ENCODE data around the gene KIF23.

The KIF23 gene

DNA sequence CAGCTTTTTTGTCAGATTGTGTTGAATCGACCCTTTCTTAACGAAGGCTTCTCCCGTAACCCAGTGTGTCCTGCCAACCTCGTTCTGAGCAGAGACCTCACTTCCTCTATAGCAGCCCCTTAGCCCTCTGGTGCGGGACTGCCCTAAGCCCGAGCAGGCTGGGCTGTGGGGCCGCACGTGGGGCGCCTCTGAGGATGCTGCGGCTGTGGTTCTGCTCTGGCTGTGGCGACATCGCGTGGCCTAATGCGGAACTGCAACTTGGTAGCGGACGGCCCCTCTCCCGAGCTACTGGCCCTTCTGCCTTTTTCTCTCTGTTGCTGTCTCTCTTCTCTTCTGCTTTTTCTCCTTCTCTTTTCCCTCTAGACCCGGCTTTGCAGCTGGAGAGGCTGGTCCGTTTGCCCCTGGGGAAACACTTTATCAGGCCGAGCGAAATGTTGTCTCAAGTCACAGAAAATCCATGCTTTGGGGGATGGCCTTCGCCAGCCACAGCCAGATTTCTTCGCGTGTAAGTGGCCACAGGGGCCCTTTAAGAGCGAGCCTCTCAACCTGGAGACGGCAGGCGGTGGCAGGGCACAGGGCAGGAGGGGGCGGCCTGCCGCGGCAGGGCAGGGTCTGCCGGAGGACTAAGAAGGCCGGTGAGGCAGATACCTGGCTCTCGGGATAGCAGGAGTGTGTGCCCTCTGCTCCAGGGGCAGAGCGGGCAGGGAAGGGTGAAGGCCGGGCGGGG lies 19.4 kb upstream of the KIF23 start:
- peak; percentile 81 for DNase-seq (ENCODE audit: low spot score)

DNA sequence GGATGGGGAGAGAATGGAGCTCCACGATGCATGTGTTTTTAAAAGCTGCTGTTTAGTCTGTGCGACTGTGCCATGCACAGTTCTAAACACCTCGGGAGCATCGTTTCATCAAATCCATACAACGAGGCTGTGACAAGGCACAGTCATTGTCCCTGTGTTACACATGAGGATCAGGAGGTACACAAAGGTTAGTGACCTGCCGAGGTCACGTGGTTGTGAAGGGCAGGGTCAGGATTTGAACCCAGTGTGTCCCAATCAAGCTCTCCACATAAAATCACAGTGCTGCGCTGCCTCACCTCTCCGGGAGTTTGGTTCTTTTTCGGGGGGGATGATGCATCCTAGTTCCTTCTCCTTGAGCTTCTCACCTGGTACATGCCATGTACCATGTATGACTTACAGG lies 18.7 kb upstream of the KIF23 start:
- DNase-seq (ENCODE audit: low spot score), result no peak

DNA sequence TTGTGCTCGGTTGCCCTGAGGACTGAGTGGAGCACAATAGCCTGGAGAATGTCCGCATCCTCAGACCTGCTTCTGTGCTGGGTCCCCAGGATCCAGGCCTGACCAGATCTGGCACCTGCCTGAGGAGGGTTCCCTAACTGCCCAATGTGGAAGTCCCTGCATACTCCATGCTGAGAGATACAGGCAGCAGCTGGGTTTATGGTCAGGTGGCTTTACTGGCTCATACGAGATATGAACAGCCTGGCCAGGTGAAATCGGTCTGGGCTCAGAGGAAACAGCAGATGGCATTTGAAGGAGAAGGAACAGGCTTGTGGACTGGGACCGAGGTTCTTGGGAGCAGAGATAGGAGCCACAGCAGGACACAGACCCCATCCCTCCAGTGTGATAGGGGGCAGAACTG lies 18.2 kb upstream of the KIF23 start:
- DNase-seq (ENCODE audit: low spot score), result no peak

DNA sequence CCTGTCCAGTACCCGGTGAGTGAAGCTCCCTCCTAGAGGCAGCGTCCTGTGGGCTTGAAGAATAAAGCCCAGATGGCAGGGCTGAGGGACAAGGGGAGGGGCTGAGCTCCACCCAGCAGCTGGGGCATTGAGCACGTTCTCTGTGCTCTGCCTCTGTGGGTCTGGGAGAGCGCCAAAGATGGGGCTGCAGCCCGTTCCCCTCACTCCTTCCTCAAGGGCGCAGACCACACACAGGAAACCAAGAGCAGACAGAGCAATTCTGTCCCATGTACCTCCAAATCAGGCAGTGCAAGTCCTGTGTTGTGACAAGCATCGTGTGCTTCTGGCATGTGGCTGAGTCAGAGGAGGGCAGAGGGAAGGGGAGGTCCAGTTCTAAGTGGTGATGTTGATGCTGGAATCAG lies 15.7 kb upstream of the KIF23 start:
- no peak for DNase-seq (ENCODE audit: low spot score)

DNA sequence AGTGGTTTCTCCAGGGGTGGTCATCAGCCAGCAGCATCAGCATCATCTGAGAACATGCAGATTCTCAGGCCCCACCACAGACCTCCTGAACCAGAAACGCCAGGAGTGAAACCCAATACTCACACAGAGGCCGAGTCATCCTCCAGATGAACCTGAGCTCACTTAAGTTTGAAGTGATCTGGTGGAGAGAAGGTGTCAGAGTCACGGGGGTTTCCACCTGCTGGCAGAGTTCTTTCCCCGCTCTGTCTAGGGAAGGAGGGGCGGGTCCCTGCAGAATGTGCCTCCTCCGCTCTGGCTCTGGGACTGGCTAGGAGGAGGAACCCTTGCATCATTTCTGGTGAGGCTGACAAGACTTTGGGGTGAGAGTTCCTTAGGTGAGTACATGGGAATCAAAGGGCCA lies 13.3 kb upstream of the KIF23 start:
- no peak for DNase-seq (ENCODE audit: low spot score)

DNA sequence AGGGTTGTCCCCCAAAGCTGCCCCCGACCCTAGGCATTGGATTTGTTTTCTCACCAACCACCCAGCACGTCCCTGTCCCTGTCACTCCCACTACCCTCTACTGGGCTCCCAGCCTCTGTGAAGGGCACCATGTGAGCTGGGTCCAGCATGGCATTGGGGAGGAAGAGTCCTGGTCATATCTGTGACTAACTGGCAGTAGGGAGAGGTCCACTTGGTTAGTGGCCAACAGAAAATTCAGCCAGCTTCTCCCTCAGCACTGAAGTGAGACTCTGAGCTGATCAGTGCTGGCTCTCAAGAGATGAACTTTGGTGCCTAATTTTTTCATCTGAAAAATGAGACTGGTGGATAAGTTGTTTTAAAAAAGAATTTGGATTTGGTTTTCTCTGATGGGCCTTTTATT lies 11.3 kb upstream of the KIF23 start:
- no peak for DNase-seq (ENCODE audit: low spot score)

DNA sequence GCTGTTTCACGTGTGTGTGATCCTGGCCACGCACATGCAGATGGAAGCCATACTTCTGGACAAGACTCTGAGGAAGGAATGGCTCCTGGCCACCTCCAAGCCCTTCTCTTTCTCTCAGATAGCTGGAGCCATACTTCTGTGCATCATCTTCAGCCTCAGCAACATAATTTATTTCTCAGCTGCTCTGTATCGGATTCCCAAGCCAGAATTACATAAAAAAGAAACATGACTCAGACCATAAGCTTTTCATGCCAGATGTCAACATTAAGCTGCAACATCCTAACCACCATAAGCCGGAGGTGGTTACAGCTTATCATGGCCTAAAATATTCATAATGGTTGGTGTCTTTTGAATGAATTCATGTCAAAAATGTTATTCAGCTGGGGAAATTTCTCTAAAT lies 10.6 kb upstream of the KIF23 start:
- DNase-seq (ENCODE audit: low spot score), result no peak

DNA sequence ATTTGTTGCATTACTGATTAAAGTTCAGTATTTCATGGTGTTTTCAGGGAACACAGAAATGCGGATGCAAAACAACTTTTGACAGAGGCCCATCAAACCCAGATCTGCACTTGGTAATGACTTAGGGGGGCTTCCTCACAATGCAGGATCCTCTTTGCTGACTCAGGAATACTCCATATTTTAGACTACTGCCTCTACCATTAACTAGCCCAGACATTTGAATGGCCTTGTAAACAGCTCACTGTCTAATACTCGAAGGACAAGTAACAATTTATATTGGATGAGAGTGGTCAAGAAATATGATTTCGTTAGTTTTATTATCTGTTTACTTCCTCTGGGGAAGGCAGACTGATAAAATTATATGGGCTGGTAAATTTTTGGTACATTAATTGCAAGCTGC lies 9.0 kb upstream of the KIF23 start:
- DNase-seq (ENCODE audit: low spot score), result no peak

DNA sequence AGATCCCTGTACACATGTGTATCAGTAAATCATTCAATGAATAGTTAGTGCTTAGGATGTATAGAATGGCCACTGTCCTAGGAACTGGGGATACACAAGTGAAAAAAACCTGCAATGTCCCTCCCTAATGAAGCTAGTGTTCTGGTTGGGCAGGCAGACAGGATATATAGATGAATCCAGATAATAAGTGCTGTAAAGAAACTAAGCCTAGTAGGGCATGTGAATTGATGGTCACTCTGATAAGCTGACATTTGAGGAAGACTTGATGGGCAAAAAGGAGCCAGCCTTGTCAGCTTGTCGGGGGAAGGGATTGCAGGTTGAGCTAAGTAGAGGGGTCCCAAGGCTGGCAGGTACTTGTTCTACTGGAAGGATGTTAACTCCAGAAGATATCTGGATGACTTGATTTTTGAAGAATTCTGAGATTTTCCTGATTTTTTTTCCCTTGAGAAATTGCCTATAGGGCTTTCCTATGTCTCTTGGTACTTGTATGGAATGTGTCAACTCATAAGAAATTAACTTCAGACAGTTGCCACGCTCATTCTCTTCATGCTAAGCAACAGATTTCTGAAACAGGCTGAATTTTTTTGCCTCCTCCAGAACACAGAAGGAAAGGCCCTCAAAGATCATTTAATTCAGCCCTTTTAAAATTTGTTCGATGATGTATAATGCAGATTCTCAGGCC lies 6.3 kb upstream of the KIF23 start:
- DNase-seq (ENCODE audit: low spot score), result no peak

DNA sequence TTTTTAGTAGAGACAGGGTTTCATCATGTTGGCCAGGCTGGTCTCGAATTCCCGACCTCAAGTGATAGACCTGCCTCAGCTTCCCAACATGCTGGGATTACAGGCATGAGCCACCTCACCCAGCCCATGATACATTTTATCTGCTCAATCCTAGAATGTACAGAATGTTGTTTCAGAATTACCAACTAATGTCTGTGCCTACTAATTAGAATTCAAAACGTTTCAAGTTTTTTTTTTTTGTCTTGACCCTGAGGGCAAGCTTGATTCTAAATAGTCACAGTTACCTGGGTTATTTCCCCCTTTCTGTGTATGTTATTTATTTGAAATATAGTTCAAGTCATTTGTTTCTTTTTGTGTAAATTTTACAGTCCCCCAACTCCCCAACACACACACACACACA lies 5.3 kb upstream of the KIF23 start:
- DNase-seq (ENCODE audit: low spot score), result no peak

DNA sequence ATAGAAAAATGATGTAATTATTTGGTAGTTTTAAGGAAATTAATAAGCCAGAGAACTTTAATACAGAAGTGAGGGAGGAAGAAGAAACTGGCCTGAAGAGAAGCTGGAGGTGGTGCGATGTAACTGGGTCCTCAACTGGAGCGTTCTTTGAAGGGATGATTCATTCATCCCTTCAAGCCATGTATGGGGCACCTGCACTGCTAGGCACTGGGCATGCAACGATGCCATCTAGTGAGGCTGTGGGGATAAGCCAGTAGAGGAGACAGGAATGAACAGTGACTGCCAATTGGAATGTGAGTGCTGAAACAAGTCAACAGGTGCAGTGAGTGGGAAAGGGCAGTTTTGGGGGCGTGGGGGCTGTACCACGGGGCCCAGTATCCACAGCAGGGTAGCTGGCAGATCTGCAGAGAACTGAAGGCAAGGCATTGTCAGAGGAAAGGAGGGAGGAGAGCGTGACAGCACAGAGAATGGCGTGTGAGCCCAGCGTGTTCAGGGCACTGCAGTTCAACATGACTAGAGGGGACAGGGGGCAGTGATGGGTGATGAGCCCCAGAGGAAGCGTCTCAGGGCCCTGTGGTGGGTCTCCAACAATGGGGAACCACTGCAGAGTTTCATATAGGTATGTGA lies 3.8 kb upstream of the KIF23 start:
- DNase-seq (ENCODE audit: low spot score), result peak; percentile 11

DNA sequence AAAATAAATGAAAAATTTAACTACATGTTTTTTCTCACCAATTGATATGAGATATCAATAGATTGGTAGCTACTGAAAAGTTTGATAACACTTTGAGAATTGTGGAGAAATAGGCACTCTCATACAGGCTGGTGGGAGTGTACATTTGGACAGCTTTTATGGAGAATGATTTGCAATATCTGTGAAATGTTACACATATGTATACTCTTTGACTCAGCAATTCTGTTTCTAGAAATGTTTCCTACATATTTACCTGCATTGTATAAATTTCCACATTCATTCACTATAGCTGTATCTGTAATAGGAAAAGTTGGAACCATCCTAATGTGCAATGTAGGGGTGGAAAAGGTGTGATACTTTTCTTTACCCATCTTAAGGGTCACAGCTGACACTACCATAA lies 1.9 kb upstream of the KIF23 start:
- no peak for DNase-seq (ENCODE audit: low spot score)

DNA sequence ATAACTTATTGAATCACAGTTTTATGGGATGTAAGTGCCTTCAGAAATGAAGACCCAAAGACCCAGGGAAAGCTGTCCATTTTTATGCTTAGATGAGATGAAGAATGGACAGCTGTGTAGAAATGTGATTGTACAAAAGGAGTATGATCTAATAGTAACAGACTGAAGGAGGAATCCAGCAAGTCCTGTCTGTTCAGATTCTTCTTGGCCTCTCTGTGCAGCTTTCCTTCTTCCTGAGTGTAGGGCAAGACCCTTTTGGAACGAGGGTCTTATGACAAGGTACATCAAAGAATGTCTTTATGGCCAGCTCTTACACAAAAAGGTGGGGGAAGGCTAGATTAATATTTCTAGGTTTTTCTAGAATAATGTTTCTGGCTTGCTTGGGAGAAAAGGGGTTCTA lies 1.4 kb upstream of the KIF23 start:
- no peak for DNase-seq (ENCODE audit: low spot score)

DNA sequence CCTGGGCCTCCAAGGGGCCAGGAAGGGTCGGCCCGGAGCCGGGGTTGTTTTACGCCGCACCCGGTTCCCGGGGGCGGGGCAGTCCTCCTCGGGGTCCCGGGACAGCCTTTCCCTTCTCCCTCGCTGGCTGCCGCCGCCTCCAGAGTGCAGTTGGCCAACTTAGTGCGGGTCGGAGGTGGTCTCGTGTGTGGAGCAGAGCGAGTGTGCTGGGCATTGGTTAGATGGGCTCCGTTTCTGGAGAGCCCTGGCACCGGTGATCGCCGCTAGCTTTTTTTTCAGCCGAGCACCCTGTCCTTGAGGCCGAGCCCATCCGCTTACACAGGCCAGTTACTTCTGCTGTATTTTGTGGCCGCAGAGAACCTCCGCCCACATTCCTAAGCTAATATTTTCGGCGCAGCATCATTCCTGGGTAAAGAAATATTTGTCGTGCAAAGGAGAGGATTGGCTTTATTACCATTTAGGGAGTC lies 585 bp downstream of the KIF23 start:
- DNase-seq (ENCODE audit: low spot score), result no peak

DNA sequence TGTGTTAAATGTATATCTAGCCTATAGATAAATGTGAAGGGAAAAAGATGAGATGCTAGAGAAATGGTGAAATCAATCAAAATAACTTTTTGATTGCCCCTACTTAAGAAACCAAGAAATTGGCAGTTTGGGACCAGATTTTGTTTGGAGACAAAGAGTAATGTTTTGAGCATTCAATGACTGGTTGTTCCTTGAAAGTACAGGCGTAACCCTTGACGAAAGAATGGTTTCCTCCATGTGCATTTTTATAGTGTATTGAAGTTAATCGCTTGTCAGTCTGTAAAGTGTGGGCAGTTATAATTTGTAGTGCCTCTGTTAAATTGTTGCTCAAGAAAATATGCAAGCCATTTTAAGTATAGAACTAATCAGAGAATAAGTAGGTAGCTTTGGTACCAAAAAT lies 1.2 kb downstream of the KIF23 start:
- DNase-seq (ENCODE audit: low spot score), result no peak

DNA sequence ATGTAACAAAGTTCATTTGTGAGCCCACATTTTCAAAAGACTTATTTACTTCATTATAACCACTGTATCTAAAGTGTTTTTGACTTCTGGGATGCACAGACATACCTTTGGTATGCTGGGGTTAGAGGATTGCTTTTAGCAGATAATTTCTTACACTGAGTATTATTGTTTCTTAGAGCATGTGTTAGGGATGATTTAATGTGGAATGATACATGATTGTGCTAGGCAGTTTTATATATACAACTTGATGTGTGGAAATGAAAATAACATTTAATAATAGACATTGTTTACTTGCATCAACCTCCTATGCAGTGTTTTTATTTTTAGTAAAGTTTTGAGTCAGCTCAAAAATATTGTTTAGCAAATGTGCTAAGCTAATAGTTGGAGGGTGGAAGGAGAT lies 3.4 kb downstream of the KIF23 start:
- no peak for DNase-seq (ENCODE audit: low spot score)

DNA sequence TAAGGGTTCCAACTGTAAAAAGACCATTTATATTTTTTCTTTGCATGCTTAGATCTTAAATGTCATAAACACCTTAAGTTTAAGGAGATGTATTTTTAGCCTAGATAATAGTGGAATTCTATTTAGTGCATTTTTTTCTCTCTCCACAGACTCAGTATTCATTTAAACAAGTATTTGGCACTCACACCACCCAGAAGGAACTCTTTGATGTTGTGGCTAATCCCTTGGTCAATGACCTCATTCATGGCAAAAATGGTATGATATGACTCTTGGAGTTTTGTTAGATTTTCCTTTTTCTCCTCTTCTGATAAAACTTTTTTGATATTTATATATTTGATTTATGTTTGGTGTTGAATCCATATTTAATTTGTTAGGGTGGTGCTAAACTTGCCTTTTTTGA lies 7.3 kb downstream of the KIF23 start:
- no peak for DNase-seq (ENCODE audit: low spot score)

DNA sequence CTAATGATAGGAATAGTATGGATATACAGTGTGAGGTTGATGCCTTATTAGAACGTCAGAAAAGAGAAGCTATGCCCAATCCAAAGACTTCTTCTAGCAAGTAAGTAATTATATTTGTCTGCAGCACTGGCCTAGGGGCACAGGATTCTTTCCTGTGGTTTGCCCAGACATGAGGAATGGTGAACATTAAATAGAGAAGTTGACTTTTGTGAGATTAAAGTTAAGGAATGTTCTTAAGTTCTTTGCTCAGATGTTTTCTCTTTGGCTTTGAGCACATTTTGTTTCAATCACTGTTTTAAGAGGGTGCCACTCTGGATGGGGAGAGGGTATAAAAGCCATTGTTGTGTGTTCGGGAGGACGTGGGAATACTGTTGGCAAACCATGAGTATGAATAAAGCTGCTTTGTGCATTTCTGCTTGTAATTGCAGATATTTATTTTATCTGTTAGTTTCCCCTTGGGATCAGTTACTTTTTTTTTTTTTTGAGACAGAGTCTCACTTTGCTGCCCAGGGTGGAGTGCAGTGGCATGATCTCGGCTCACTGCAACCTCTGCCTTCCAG lies 8.3 kb downstream of the KIF23 start:
- DNase-seq (ENCODE audit: low spot score), result no peak

DNA sequence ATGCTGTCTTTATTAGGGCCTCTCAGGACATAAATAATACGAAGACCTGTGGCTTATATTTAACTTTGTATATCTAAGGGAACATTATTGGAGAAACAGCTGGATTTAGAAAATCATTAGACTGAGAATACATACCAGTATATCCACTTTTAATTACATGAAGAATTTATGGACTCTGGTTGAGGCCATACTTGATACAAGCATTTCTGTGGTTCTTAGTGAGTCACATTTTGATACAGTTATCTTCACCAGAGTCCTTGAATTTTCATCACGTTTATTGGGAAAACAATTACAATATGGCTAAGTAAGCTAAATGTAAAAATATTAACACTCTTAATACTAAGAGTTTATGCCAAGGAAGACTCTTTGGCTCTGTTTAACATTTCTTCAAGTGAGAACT lies 9.9 kb downstream of the KIF23 start:
- DNase-seq (ENCODE audit: low spot score), result no peak

DNA sequence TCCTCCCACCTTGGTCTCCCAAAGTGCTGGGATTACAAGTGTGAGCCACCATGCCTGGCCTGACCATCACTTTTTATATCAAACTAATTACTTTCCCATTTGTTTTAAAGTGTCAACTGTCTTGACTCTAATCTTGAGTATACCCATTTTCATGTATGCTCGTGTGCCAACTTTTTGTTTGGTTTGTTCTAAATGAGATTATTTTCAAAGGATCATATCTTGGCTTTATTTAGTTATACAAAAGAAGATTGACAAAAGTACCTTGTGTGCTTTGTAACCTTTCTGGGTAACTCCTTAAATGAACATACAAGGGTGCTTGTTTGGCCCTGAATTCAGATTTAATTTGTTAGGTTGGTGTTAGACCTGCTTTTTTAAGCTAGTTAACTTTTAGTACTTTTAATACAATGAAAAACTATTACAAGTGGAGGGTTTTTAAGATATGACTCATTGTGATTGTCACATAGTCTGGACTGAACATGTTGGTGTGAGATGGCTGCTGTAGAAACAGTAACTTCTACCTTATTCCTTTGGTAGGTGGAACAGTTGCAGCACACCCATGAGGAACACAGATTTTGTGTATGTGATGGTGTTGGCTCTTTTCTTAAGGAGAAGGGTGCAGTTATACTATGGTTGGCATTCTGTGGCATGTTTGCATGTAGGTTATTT lies 10.7 kb downstream of the KIF23 start:
- DNase-seq (ENCODE audit: low spot score), result no peak

DNA sequence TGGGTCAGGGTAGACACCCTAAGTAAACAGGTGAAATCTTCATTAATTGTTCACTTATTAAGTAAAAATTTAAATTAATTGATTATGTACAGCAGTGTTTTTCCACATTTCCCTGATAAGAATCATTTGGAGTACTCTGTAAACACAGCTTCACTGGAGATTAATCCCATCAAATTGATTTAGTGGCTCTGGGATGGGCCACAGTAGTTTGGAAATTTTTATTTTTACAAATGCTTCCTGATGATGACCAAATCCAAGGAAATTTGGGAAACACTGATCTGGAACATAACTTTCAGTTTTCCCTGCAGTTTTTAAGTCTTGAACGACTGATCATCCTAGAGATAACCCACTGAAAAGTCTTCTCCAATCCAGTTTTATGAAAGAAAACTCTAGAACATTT lies 19.7 kb downstream of the KIF23 start:
- no peak for DNase-seq (ENCODE audit: low spot score)

DNA sequence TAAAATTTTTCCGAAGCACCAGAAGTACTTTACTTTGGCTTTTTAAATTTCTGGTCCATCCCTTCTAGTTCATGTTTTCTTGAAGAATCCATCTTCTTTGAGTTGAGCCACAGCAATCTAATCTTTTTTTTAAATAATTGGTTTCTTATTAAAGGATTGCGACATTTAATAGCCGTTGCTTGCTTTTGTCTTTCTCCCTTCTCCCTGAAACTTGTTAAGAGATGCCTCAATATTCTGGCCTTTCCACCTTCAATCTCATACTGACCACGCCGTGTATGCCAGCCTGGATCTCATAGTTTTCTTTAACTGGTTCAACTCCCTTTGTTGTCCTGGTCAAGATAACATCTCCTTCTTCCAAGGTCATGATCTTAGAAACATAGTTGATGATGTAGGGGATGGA lies 20.1 kb downstream of the KIF23 start:
- DNase-seq (ENCODE audit: low spot score), result no peak

DNA sequence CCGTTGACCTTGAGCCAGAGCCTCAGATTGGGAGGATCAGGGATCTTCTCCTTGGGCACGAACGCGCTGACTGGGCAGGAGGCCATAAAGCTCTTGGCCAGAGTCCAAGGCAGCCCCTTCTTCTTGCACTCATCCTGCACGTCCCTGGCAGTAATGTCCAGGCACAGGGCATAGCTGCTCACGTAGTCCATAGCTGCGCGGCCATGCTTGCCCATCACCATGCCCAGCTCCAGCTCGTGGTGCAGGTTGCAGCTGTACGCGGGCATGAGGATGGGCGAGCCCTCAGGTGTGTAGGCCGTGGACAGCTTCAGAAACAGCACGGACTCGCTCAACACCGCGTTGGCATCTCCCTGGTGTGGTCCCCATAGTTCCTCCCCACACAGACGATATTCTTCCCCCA lies 20.5 kb downstream of the KIF23 start:
- no peak for DNase-seq (ENCODE audit: low spot score)
